GM12878 (cell line): ENCODE results near the gene PRPF31. TPM values are rescaled to one million over a fixed set of nuclear protein-coding genes. Genes with fewer than 3 reads are reported as not detected.

Experiments
- ATAC-seq: fragments of 200-7000 bp; cut with Tn5 transposase; 3 replicates; pipeline ENCODE4 v1.9.1; 2020; ENCODE audit warnings: mild to moderate bottlenecking, moderate library complexity
- BruUV-seq: library from RNA; stranded (reverse); fragments of 400-500 nt; replicated peaks from 2 replicates; lab custom pipeline; 2021; lab: Mats Ljungman, UMichigan
- CTCF ChIA-PET: fragments of 300-600 bp; sonication (Branson Sonifier 250); formaldehyde crosslinking; extraction: SDS; loops from one replicate; lab custom pipeline; 2021; ENCODE audit warnings: inconsistent platforms; lab: Yijun Ruan, JAX
- POLR2A ChIA-PET: fragments of 350-600 bp; formaldehyde crosslinking; extraction: SDS; loops from one replicate; lab custom pipeline; 2021; ENCODE audit warnings: inconsistent platforms; lab: Charles Lee
- RAD21 ChIA-PET: fragments of 300-600 bp; sonication (Branson Sonifier 250); formaldehyde crosslinking; loops from one replicate; lab custom pipeline; 2023; ENCODE audit warnings: antibody characterized with exemption; ENCODE audit not compliant: unreplicated experiment; lab: Charles Lee
- SMC1A ChIA-PET: fragments of 300-600 bp; sonication (Branson Sonifier 250); formaldehyde crosslinking; loops from one replicate; lab custom pipeline; 2023; ENCODE audit not compliant: unreplicated experiment, uncharacterized antibody; lab: Charles Lee
- DNase-seq: peaks from one replicate; pipeline ENCODE4 v3.0.0-alpha.2; 2011; ENCODE audit warnings: low read depth, low spot score
- FAIRE-seq: peaks from 3 replicates; lab custom pipeline; 2011; peaks lifted over from hg19 to GRCh38; lab: Jason Lieb, UNC
- H2AFZ ChIP-seq: 2 replicates; pipeline ENCODE4 v1.6.0; 2011; ENCODE audit warnings: low read depth, low read length, control low read depth; ENCODE audit not compliant: control insufficient read depth
- H3K27ac ChIP-seq: 2 replicates; pipeline ENCODE4 v1.5.1; 2011; ENCODE audit warnings: control low read depth; ENCODE audit not compliant: control insufficient read depth, insufficient read depth
- H3K27me3 ChIP-seq, 2 experiments: replicated peaks in 1 of 2; 2 replicates each; pipeline versions ENCODE4 v1.6.0 to v1.6.1; 2011; ENCODE audit warnings: low read length in 1 of 2; ENCODE audit not compliant: control insufficient read depth in 2 of 2, insufficient read depth in 2 of 2
- H3K36me3 ChIP-seq, 2 experiments: 2 replicates each; pipeline ENCODE4 v1.5.1; 2011; ENCODE audit warnings: low read length in 1 of 2; ENCODE audit not compliant: control insufficient read depth in 2 of 2, insufficient read depth in 2 of 2
- H3K4me1 ChIP-seq: 2 replicates; pipeline ENCODE4 v1.6.1; 2011; ENCODE audit warnings: mild to moderate bottlenecking, low read length, moderate library complexity, mixed read lengths; ENCODE audit not compliant: control insufficient read depth, insufficient read depth
- H3K4me2 ChIP-seq: 2 replicates; pipeline ENCODE4 v1.6.0; 2011; ENCODE audit warnings: control low read depth; ENCODE audit not compliant: control insufficient read depth, insufficient read depth
- H3K4me3 ChIP-seq: fragments of 200-600 bp; sonication (generic); 2 replicates; pipeline ENCODE4 v1.5.1; 2016
- H3K79me2 ChIP-seq: 2 replicates; pipeline ENCODE4 v1.6.0; 2011; ENCODE audit warnings: low read length; ENCODE audit not compliant: control insufficient read depth, insufficient read depth
- H3K9ac ChIP-seq: 2 replicates; pipeline ENCODE4 v1.8.0; 2011; ENCODE audit warnings: low read length, control low read depth, mixed read lengths; ENCODE audit not compliant: control insufficient read depth, insufficient read depth
- H3K9me3 ChIP-seq: replicated peaks from 3 replicates; pipeline ENCODE4 v1.5.1; 2011; ENCODE audit warnings: mild to moderate bottlenecking, low read length; ENCODE audit not compliant: control insufficient read depth, insufficient read depth
- H4K20me1 ChIP-seq: 2 replicates; pipeline ENCODE4 v1.6.0; 2011; ENCODE audit not compliant: control insufficient read depth, insufficient read depth
- HCFC1 ChIP-seq: fragments of 150-350 bp; IDR thresholded peaks from 2 replicates; pipeline ENCODE4 v1.6.1; 2014; ENCODE audit warnings: low read length
- NFYB ChIP-seq: IDR thresholded peaks from 2 replicates; pipeline ENCODE4 v1.6.1; 2011; ENCODE audit warnings: low read depth, mild to moderate bottlenecking, low read length, improper control_type of control experiment, moderate library complexity; ENCODE audit not compliant: insufficient read depth
- PAX5 ChIP-seq: IDR thresholded peaks from 2 replicates; pipeline ENCODE4 v1.6.1; 2011; ENCODE audit warnings: low read depth, low read length, borderline replicate concordance
- RUNX3 ChIP-seq: IDR thresholded peaks from 2 replicates; pipeline ENCODE4 v1.6.1; 2012; ENCODE audit warnings: low read length, inconsistent platforms
- SMAD5 ChIP-seq: IDR thresholded peaks from 2 replicates; pipeline ENCODE4 v1.6.1; 2016; ENCODE audit warnings: antibody characterized with exemption, low read depth
- STAT1 ChIP-seq: fragments of 450-650 bp; conservative IDR thresholded peaks from 2 replicates; pipeline ENCODE4 v1.6.1; 2014; ENCODE audit warnings: antibody characterized with exemption, mild to moderate bottlenecking
- SUPT20H ChIP-seq: IDR thresholded peaks from 2 replicates; pipeline ENCODE4 v1.6.1; 2011; ENCODE audit warnings: low read depth, mild to moderate bottlenecking, low read length, moderate library complexity, borderline replicate concordance; ENCODE audit not compliant: control insufficient read depth
- YY1 ChIP-seq: IDR thresholded peaks from 2 replicates; pipeline ENCODE4 v1.6.1; 2011; ENCODE audit warnings: low read depth, mild to moderate bottlenecking, low read length
- ZBED1 ChIP-seq: IDR thresholded peaks from 2 replicates; pipeline ENCODE4 v1.6.1; 2016; ENCODE audit warnings: borderline replicate concordance
- WGBS: methylation state at CpG from one replicate; pipeline ENCODE4 v1.1.6; 2016; ENCODE audit warnings: low lambda C conversion rate; ENCODE audit not compliant: insufficient replicate concordance, insufficient coverage; ENCODE audit errors: missing lambda C conversion rate; 5-methylcytosine and 5-hydroxymethylcytosine counted together
- in situ Hi-C: fragments of 300-500 bp; cut with MboI; formaldehyde crosslinking; loops from 9 replicates; pipeline ENCODE4 v1.14.3; 2018; ENCODE audit warnings: mixed read lengths
- intact Hi-C: fragments of 100-400 bp; cut with micrococcal nuclease; formaldehyde crosslinking; loops from one replicate; pipeline ENCODE4 v1.14.2; 2022; ENCODE audit not compliant: unreplicated experiment
- polyA plus RNA-seq, 11 experiments: library from polyadenylated mRNA; depleted of rRNA in 4 of 11; unstranded in 6 of 11; stranded (reverse) in 5 of 11; fragments of >200 nt; fragmentation: Nextera tagmentation in 4 of 11; fragmentation: Illumina TruSeq in 1 of 11; extraction: Ambion mirVana in 4 of 11; extraction: Trizol in 1 of 11; gene quantifications; 1 replicate in 1 of 11; 2 replicates in 10 of 11; pipeline versions ENCODE4 v1.2.1 to v1.2.3, GENCODE V29; 2011 to 2016; ENCODE audit warnings: inconsistent platforms in 2 of 11, missing spikeins in 2 of 11, low read depth in 1 of 11
- total RNA-seq, 4 experiments: library from RNA; depleted of rRNA in 3 of 4; stranded (reverse); fragments of >200 nt in 3 of 4; fragmentation: Illumina TruSeq in 1 of 4; extraction: Trizol in 1 of 4; gene quantifications; 2 replicates each; pipeline versions ENCODE4 v1.2.1 to v1.2.3, GENCODE V29; 2013 to 2021

PRPF31 gene
- total and polyA plus RNA-seq, 10 of the 15 experiments (the other 5 are each of a cell fraction or from before 2014, with no cell fraction given), result 2.7 to 170 (median 69.7) TPM

DNA sequence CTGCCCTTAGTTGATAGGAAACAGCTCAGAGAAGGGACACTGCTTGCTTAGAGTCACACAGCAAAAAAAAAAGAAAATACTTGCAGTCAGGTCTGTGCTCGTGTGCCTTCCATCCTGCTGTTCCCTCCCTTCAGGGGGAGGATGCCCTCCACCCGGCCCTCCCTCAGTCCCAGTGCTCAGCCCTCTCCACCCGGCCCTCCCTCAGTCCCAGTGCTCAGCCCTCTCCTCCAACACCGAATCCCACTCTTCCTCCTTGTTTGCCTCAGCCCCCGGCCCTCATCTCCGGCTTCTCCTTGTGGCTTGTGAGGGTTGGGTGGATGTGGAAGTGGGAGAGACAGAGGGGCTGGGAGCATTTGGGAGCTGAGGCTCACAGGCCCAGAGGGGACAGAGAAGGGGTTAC is 5.9 kb upstream of the PRPF31 start:
- no peak for TF ChIP-seq YY1
- no peak for TF ChIP-seq RUNX3
- no peak for TF ChIP-seq HCFC1
- TF ChIP-seq STAT1, result no peak
- no peak for TF ChIP-seq ZBED1
- TF ChIP-seq PAX5, result no peak
- no peak for TF ChIP-seq SUPT20H
- TF ChIP-seq SMAD5, result no peak
- TF ChIP-seq NFYB, result no peak
- 66% methylated on average over 4 of the region's 6 CpGs for WGBS

More for the DNA sequence above, 5.9 kb upstream of the PRPF31 start:
- no peak overlapping the region for H3K4me2 ChIP-seq
- ChIA-PET POLR2A (no interaction called here), RAD21 (no interaction called here), CTCF (no interaction called here), SMC1A (interaction anchor here (0.5 kb wide), 1 partner anchor 141 kb away, joined by 3 read pairs; no protein-coding TSS in a partner anchor)
- no peak for DNase-seq
- ATAC-seq, result no peak
- no TSS peak for BruUV-seq
- H3K9ac ChIP-seq, result no peak overlapping the region
- H3K4me3 ChIP-seq, result no peak overlapping the region
- no peaks in the 10 kb centered on the region for H3K4me1 ChIP-seq
- H3K27me3 ChIP-seq, result no peaks in the 10 kb centered on the region
- H3K27ac ChIP-seq, result no peak overlapping the region
- H3K36me3 ChIP-seq, result peaks cover 16 to 17% of the 10 kb centered on the region in 2 experiments; a peak in 3 of 4 replicates
- H2AFZ ChIP-seq, result no peak overlapping the region
- intact Hi-C loops, result loop anchor here (10.0 kb wide), 2 partner anchors 585 to 1005 kb away; partner anchors contain the start of gene ZNF160
- peaks cover 11% of the 10 kb centered on the region for H3K79me2 ChIP-seq
- no peak for FAIRE-seq
- H4K20me1 ChIP-seq, result no peaks in the 10 kb centered on the region; the same call in 1 of the 2 replicates
- no peaks in the 10 kb centered on the region for H3K9me3 ChIP-seq
- in situ Hi-C loops, result no loop called here
